Lung (tissue), 12 donors: ENCODE results near the gene TYMS. TPM values are rescaled to one million over a fixed set of nuclear protein-coding genes. Genes with fewer than 3 reads are reported as not detected.
A peak's percentile ranks its signal among the peaks of the same experiment; 100 is the strongest.

Source experiments
- ATAC-seq: fragments of 200-7000 bp; cut with Tn5 transposase; one replicate; pipeline ENCODE4 v1.9.1; 2020; ENCODE audit warnings: moderate number of reproducible peaks; ENCODE audit not compliant: insufficient read depth, low FRiP score
- DNase-seq, 3 donors: peaks; one replicate each; pipeline ENCODE4 v3.0.0-alpha.2; 2013 to 2017
- H3K27ac ChIP-seq, 2 donors: one replicate each; pipeline ENCODE4 v1.5.1; 2013; ENCODE audit warnings: mild to moderate bottlenecking in 2 of 2, moderate library complexity in 2 of 2, control low read depth in 1 of 2, inconsistent platforms in 1 of 2, low read depth in 1 of 2, low read length in 1 of 2
- H3K27me3 ChIP-seq, 3 donors: one replicate each; pipeline ENCODE4 v1.5.1; 2013; ENCODE audit warnings: low read length in 2 of 3; ENCODE audit not compliant: control insufficient read depth in 3 of 3, insufficient read depth in 3 of 3
- H3K36me3 ChIP-seq, 4 donors: one replicate each; pipeline ENCODE4 v1.5.1; 2013; ENCODE audit warnings: low read length in 4 of 4, mild to moderate bottlenecking in 1 of 4, moderate library complexity in 1 of 4; ENCODE audit not compliant: control insufficient read depth in 4 of 4, insufficient read depth in 4 of 4
- H3K4me1 ChIP-seq, 5 donors: one replicate each; pipeline ENCODE4 v1.5.1; 2013; ENCODE audit warnings: low read length in 5 of 5, mild to moderate bottlenecking in 2 of 5, moderate library complexity in 1 of 5; ENCODE audit not compliant: control insufficient read depth in 5 of 5, insufficient read depth in 5 of 5
- H3K4me3 ChIP-seq: one replicate; pipeline ENCODE4 v1.5.1; 2013; ENCODE audit warnings: mild to moderate bottlenecking, control low read depth, moderate library complexity
- H3K9ac ChIP-seq, 2 donors: one replicate each; pipeline ENCODE4 v1.5.1; 2013; ENCODE audit warnings: low read length in 2 of 2, control low read depth in 1 of 2; ENCODE audit not compliant: insufficient read depth in 1 of 2
- H3K9me3 ChIP-seq, 4 donors: one replicate each; pipeline ENCODE4 v1.5.1; 2013; ENCODE audit warnings: low read length in 3 of 4, mild to moderate bottlenecking in 1 of 4, moderate library complexity in 1 of 4; ENCODE audit not compliant: control insufficient read depth in 4 of 4, insufficient read depth in 3 of 4
- CTCF ChIP-seq: IDR thresholded peaks from 2 replicates; pipeline ENCODE4 v1.5.1; 2012; ENCODE audit warnings: mild to moderate bottlenecking; ENCODE audit errors: control extremely low read depth, extremely low read depth
- WGBS, 2 donors: extraction: QIAGEN DNeasy Blood & Tissue Kit; methylation state at CpG; one replicate each; pipeline ENCODE4 v1.1.7; 2013; 5-methylcytosine and 5-hydroxymethylcytosine counted together
- polyA plus RNA-seq, 2 donors: library from polyadenylated mRNA; stranded (reverse); fragments of 200-250 nt; gene quantifications; one replicate each; pipeline ENCODE4 v1.2.1, GENCODE V29; 2013
- total RNA-seq, 2 donors: library from RNA; depleted of rRNA in 1 of 2; stranded (reverse); fragments of >200 nt in 1 of 2; gene quantifications; one replicate each; pipeline ENCODE4 v1.2.1, GENCODE V29; 2014 to 2021
- donor health status: control.
- donor health status: control.
- donor health status: Bipolar disorder and iron deficiency.
- donor health status: healthy.
- donor health status: DM: yes; HTN: yes; CAD: no.

TYMS gene
- total and polyA plus RNA-seq, 4 donors = 5.8 to 23.4 (median 8.2) TPM

GRCh38 chr18:682833-683232 lies 25.4 kb downstream of the TYMS start:
- H3K27ac ChIP-seq = no peak overlapping the region
- TF ChIP-seq CTCF = no peak
- DNase-seq = no peak
- no peak for ATAC-seq
- H3K4me1 ChIP-seq = peaks cover 0 to 3% (median 0%) of the 10 kb centered on the region in 5 donors
- H3K4me3 ChIP-seq = no peak overlapping the region
- no peaks in the 10 kb centered on the region for H3K9me3 ChIP-seq
- H3K36me3 ChIP-seq = peaks cover 5 to 40% (median 23%) of the 10 kb centered on the region in 4 donors
- H3K9ac ChIP-seq = no peak overlapping the region
- no peaks in the 10 kb centered on the region for H3K27me3 ChIP-seq

- Histone ChIP-seq H3K9me3 (no peaks in the 10 kb centered on the region), H3K27me3 (no peaks in the 10 kb centered on the region), H3K36me3 (peaks cover 5 to 35% (median 22%) of the 10 kb centered on the region in 4 donors), H3K27ac (no peak overlapping the region), H3K4me3 (no peak overlapping the region), H3K9ac (no peak overlapping the region), H3K4me1 (peaks cover 0 to 3% (median 0%) of the 10 kb centered on the region in 5 donors)
- WGBS, 2 donors = 84 to 87% methylated on average over 5 of the region's 5 CpGs
- no peak for ATAC-seq
- no peak for TF ChIP-seq CTCF
- no peak for DNase-seq
These were observed 26.1 kb downstream of the TYMS start for GRCh38 chr18:683531-683930.

GRCh38 chr18:685438-685837 lies 28.0 kb downstream of the TYMS start:
- Histone ChIP-seq H3K9ac (no peak overlapping the region), H3K36me3 (peaks cover 5 to 34% (median 18%) of the 10 kb centered on the region in 4 donors), H3K4me1 (peaks cover 0 to 3% (median 0%) of the 10 kb centered on the region in 5 donors), H3K4me3 (no peak overlapping the region), H3K27me3 (no peaks in the 10 kb centered on the region), H3K9me3 (no peaks in the 10 kb centered on the region), H3K27ac (no peak overlapping the region)
- TF ChIP-seq CTCF = no peak
- 83 to 88% methylated on average over 3 of the region's 3 CpGs for WGBS, 2 donors
- DNase-seq (peak in 1 of 3 donors; percentile 34), ATAC-seq (no peak)

- H3K27me3 ChIP-seq = no peaks in the 10 kb centered on the region
- peaks cover 0 to 3% (median 0%) of the 10 kb centered on the region in 5 donors for H3K4me1 ChIP-seq
- no peaks in the 10 kb centered on the region for H3K9me3 ChIP-seq
- TF ChIP-seq CTCF = no peak
- DNase-seq (no peak), ATAC-seq (no peak)
- H3K4me3 ChIP-seq = no peak overlapping the region
- H3K36me3 ChIP-seq = peaks cover 5 to 34% (median 17%) of the 10 kb centered on the region in 4 donors
- H3K27ac ChIP-seq = no peak overlapping the region
- 90 to 92% methylated on average over 11 of the region's 11 CpGs for WGBS, 2 donors
- no peak overlapping the region for H3K9ac ChIP-seq
These were observed 29.1 kb downstream of the TYMS start for GRCh38 chr18:686339-687111.
